GM18868 (cell line): ENCODE results near the gene GTF3C6.
"Not testable (repeated sequence)": the region's sequence is repeated elsewhere in the genome, so short reads cannot be mapped to it uniquely, and the experiment has no call there.

ENCODE experiments used
- ATAC-seq: cut with Tn5 transposase; IDR thresholded peaks from one replicate; pipeline ENCODE4 v1.9.1; 2021; ENCODE audit warnings: mild to moderate bottlenecking, moderate library complexity; ENCODE audit not compliant: unreplicated experiment

The GTF3C6 gene

DNA sequence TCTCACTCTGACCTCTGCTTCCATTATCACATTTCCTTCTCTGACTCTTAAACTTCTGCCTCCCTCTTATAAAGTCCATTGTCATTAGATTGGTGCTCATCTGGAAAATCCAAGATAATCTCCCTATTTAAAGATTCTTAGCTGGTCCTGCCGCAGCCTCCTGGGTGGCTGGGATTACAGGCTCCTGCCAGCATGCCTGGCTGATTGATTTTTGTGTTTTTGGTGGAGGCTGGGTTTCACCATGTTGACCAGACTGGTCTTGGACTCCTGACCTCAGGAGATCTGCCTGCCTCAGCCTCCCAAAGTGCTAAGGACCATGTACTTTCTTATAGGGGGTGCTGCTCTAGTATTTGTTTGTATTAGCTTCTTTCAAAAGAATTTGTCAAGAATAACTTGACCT lies 18.1 kb downstream of the GTF3C6 start:
- ATAC-seq, result no peak

DNA sequence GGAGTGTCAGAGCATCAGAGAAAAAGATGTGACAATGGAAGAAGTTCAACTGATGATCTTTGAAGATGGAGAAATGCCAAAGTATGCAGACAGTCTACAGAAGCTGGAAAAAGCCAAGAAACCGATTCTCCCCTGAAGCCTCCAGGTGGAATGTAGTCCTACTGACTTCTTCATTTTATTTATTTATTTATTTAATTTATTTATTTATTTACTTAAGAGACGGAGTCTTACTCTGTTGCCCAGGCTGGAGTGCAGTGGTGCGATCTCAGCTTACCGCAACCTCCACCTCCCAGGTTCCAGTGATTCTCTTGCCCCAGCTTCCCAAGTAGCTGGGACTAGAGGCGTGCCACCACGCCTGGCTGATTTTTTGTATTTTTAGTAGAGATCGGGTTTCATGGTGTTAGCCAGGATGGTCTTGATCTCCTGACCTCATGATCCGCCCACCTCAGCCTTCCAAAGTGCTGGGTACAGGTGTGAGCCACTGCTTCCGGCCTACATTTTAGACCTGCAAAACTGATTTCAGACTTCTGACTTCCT lies 21.1 kb downstream of the GTF3C6 start:
- no peak for ATAC-seq

DNA sequence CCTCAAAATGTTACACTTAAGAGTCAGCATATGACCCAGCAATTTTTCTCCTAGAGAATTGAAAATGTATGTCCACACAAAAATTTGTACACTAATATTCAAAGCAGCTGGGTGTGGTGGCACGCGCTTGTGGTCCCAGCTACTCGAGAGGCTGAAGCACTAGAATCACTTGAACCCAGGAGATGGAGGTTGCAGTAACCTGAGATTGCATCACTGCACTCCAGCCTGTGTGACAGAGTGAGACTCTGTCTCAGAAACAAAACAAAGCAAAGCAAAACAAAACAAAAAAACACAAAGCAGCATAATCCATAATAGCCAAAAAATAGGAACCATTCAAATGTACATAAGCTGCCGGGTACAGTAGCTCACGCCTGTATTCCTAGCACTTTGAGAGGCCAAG lies 21.7 kb downstream of the GTF3C6 start:
- ATAC-seq, result no peak

DNA sequence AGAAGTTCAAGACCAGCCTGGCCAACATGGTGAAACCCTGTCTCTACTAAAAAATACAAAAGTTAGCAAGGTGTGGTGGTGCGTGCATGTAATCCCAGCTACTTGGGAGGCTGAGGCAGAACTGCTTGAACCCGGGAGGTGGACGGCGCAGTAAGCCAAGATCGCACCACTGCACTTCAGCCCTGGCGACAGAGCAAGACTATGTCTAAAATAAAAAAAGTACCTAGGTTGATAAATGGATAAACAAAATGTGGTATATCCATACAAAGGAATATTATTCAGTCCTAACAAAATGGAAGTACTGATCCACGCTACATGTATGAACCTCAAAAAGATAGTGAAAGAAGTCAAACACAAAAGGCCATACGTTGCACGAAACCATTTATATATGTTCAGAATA lies 22.1 kb downstream of the GTF3C6 start:
- no peak for ATAC-seq

DNA sequence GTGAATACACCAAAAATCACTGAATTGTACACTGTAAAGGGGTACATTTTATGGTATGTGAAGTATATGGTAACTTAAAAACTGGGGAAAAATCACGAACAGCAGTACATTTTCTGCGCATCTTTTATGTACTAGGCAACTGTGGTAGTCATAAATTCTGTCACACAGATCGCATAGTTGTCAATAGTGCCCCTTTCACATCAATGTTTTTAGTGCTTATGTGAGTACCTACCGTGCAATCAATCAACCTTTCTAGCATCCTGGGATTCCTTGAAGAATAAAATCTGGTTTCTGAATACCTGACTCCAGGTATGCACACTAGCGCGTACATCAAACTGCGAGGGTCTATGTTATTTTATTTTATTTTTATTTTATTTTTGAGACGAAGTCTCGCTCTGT lies 22.7 kb downstream of the GTF3C6 start:
- ATAC-seq, result no peak

DNA sequence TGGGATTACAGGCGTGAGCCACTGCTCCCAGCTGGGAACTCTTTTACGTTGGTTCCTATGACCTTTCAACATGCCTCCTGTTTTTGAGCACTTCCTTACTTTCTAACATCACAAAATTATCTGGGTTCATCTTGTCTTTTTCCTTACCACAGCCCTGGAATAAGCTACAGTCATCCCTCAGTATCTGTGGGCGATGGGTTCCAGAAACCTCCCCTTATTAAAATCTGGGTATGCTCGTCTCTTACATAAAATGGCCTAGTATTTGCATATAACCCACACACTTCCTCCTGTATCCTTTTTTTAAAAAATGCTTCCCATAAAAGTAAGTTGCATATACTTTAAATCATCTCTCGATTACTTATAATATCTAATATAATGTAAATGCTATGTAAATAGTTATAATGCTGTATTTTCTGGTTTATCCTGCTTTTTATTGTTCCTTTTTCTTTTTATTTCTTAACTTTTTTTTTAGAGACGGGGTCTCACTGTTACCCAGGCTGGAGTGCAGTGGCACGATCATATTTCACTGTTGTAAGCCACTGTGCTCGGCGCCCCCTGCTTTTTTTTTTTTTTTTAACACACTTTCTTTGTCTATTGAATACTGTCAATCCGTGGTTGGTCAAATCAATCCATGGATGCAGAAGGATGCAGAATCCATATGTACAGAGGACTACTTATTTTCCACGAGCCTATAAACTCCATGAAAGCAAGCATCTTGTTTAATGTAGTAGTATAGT lies 32.5 kb downstream of the GTF3C6 start:
- ATAC-seq, result no peak

DNA sequence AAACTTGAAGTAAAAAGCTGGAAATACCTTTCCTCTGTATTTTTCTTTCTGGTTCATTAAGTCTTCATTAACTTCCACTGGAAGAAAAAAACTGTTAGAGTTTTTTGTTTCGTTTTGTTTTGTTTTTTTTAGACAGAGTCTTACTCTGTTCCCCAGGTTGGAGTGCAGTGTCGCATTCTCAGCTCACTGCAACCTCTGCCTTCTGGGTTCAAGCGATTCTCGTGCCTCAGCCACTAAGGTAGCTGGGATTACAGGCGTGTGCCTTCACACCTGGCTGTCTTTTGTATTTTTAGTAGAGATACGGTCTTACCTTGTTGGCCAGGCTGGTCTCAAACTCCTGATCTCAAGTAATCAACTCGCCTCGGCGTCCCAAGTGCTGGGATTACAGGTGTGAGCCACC lies 38.2 kb downstream of the GTF3C6 start:
- ATAC-seq, result no peak

DNA sequence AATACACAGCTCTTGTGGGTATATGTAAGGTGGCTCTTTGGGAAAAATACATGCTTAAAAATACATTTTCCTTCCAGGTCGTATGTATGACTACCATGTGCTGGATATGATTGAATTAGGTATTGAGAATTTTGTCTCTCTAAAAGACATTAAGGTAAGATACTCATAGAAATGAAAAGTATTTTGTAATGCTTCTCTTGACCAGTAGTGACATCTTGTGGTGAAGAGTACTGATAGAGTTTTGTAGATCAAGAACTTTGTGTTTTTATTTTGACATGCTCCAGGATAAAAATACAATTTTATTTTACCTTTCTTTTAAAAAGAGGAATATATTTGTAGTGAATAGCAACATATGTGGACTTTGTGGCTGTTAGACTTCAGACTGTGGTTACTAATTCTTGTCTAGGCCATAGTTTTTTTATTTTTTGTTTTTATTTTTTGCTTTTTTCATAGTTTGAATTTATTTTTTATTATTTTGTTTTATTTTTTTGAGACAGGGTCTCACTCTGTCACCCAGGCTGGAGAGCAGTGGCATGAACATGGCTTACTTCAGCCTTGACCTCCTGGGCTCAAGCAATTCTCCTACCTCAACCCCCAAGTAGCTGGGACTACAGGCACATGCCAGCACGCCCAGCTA lies 41.2 kb downstream of the GTF3C6 start:
- no peak for ATAC-seq

DNA sequence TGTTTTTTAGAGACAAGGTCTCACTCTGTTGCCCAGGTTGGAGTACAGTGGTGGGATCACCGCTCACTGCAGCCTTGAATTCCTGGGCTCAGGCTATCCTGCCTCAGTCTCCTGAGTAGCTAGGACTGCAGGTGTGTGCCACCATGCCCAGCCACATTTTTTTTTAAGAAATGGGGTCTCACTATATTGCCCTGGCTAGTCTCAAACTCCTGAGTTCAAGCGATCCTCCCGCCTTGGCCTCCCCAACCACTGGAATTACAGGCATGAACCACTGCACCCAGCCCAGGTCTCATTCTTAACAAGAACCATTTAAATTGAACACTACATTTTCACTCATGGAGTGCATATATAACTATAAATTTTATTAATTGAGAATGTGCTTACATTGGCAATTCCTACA lies 43.8 kb downstream of the GTF3C6 start:
- no peak for ATAC-seq

DNA sequence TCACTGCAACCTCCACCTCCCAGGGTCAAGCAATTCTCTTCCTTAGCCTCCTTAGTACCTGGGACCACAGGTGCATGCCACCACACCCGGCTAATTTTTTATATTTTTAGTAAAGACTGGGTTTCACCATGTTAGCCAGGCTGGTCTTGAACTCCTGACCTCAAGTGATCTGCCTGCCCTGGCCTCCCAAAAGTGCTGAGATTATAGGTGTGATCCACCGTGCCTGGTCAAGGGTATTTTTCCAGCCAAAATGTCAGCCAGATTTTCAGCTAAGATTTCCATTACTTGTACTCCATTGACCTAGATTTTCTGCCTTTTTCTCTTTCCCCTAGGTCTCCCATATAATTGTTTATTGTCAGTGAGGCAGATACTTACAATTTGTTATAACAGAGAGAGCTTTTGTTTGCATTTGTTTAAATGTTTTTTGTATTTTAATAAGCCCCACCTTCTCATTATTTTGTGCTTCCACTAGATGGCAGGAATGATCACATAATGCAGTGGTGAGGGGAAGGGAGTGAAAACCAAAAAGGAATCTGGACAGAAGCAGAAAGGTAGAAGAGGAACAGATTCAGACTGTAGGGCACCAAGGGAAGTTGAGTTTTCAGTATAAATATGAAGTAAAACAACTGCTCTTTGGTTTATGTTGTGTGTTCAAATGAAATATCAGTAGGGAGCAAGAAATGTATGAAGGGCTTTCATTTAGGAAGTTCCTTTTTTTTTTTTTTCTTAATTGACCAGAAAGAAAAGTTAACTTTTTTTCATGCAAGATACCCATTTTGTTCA lies 53.0 kb downstream of the GTF3C6 start:
- peak; percentile 69 for ATAC-seq

DNA sequence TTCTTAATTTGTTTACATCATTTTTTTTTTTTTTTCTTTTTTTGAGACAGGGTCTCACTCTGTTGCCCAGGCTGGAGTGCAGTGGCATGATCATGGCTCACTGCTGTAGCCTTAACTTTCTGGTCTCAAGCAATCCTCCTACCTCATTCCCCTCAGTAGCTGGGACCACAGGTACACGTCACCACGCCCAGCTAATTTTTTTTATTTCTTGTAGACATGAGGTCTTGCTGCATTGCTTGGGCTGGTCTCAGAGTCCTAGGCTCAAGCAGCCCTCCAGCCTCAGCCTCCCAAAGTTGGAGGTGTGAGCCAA lies 53.6 kb downstream of the GTF3C6 start:
- no peak for ATAC-seq

DNA sequence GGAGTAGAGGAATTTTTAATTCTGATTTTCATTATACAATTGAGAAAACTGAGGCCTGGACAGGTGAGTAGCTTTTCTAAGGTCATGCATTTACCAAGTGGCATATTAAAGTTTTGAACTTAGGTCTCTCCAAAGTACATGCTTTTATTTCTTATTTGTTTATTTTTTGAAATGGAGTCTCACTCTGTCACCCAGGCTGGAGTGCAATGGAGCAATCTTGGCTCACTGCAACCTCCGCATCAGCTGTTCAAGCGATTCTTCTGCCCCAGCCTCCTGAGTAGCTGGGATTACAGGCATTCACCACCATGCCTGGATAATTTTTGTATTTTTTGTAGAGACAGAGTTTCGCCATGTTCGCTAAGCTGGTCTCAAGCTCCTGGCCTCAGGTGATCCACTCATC lies 54.0 kb downstream of the GTF3C6 start:
- ATAC-seq, result not testable (repeated sequence)

DNA sequence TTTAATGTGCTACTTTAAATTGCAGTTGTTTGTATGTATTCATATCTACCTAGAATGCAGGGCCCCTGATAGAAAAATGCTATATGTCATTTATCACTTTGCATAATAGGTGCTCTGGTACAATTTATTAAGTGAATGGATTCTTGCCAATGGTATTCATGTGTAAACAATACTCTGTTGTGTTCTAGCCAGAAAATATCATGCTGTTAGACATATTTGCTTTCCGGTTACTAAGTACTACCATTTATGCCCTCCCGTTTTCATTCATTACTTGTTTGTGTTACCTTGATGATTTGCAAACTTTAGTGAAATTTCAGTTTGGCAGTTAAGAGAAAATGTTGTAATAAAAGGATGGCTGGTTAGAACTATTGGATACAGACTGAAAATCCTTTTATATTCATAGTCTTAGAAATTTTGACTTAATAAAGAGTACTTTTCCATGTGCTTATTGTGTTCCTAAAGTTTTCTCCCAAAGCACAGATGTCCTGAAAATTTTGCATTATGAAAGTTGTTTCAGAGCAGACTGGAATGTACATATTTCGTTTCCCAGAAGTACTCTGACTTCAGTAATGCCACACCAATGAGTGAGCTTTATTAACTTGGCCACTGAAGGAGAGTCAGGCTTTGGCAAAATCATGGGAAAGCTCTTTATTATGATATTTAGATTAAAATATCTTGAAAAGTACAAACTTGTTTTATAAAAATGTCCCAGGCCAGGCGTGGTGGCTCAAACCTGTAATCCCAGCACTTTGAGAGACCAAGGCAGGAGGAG lies 54.8 kb downstream of the GTF3C6 start:
- ATAC-seq, result no peak

DNA sequence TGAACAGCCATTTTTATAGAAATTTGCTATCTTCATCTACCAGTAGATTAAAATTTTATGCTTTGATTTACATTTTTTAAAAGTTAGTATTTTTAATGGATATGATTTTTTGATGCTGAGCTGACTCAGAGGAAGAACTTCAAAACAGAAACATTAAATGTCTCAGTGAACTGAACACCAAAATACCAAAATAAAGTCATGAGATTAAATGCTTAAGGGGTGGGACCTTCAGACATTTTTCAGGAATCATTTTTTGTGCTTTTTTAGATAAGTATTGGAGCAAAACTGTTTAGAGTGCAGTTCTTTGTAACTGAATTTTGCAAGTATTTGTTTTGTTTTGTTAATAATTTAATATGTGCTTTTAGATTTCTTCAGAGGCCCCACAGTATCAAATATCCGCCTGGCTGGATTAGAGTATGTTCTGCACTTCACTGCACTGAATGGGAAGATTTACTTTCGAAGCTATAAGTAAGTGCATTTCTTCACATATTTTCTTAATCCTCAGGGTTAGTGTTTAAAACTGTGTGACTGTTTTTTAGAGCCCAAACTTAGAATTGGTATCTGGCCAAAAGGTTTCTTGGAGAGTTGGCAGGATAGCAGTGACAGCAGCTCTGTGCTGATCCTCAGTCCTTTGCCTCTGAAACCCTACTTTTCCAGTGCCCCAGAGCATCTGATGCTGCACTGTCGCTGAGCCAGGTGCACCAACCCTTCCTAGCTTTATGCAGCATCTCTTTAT lies 57.1 kb downstream of the GTF3C6 start:
- ATAC-seq, result no peak

DNA sequence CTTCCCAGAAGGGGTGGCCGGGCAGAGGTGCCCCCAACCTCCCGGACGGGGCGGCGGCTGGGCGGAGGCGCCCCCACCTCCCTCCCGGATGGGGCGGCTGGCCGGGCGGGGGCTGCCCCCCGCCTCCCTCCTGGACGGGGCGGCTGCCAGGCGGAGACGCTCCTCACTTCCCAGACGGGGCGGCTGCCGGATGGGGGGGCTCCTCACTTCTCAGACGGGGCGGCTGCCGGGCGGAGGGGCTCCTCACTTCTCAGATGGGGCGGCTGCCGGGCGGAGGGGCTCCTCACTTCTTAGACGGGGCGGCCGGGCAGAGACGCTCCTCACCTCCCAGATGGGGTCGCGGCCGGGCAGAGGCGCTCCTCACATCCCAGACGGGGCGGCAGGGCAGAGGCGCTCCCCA lies 58.7 kb downstream of the GTF3C6 start:
- not testable (repeated sequence) for ATAC-seq
